GM12891 (cell line): ENCODE data around the gene MRPL43.

Experiments used
- DNase-seq: peaks from one replicate; pipeline ENCODE4 v3.0.0; 2011; ENCODE audit warnings: low spot score; ENCODE audit not compliant: insufficient read length
- FAIRE-seq: peaks from 2 replicates; lab custom pipeline; 2011; peaks lifted over from hg19 to GRCh38; lab: Jason Lieb, UNC
- PAX5 ChIP-seq: IDR thresholded peaks from 2 replicates; pipeline ENCODE4 v1.6.1; 2011; ENCODE audit warnings: low read length, moderate library complexity, mild to moderate bottlenecking; ENCODE audit not compliant: insufficient read depth, severe bottlenecking
- POLR2A ChIP-seq: IDR thresholded peaks from 2 replicates; pipeline ENCODE4 v1.6.1; 2011; ENCODE audit warnings: low read depth, low read length, control low read depth
- POLR2AphosphoS5 ChIP-seq: IDR thresholded peaks from 2 replicates; pipeline ENCODE4 v1.6.1; 2011; ENCODE audit warnings: low read depth, low read length, control low read depth
- POU2F2 ChIP-seq: IDR thresholded peaks from 2 replicates; pipeline ENCODE4 v1.6.1; 2011; ENCODE audit warnings: low read depth, mild to moderate bottlenecking, control low read depth, low read length, moderate library complexity
- SPI1 ChIP-seq: IDR thresholded peaks from 2 replicates; pipeline ENCODE4 v1.6.1; 2011; ENCODE audit warnings: low read depth, low read length, control low read depth
- TAF1 ChIP-seq: IDR thresholded peaks from 2 replicates; pipeline ENCODE4 v1.6.1; 2011; ENCODE audit warnings: low read depth, low read length, control low read depth

MRPL43 gene

DNA sequence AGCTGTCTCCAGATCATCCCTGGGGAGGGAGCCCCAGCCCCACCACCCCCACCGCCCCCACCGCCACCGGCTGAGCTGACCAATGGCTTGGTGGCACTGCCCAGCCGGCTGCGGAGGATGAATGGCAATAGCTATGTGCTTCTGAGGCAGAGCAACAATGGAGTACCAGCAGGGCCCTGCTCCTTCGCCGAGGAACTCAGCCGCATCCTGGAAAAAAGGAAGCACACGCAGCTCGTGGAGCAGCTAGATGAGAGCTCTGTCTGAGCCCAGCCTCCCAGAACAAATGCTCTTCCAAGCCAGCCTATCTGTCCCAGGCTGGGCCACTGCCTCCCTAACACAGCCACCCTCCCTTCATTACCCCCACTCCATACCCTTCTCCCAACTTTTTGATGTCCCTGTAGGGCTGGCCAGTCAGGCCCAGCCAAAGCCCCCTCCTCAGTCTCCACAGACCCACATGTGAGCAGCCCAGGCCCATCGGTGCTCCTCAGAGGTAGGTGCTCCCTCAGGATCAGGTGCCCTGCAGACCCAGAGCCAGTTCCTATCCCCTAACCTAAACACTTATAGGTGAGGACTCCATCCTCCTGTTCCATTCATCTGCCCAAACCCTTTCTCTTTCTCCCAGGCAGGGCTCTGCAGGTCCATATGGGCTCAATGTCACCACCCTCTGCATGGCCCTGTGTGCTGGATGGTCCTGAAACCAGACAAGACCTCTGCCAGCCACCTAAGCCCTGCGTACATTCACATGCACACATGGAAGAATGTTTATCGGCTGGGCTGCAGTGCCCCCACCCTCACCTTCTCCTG lies 3.2 kb downstream of the MRPL43 start:
- no peak for DNase-seq
- TF ChIP-seq POLR2A (no peak), TAF1 (no peak), PAX5 (no peak), SPI1 (no peak), POU2F2 (no peak), POLR2AphosphoS5 (no peak)

DNA sequence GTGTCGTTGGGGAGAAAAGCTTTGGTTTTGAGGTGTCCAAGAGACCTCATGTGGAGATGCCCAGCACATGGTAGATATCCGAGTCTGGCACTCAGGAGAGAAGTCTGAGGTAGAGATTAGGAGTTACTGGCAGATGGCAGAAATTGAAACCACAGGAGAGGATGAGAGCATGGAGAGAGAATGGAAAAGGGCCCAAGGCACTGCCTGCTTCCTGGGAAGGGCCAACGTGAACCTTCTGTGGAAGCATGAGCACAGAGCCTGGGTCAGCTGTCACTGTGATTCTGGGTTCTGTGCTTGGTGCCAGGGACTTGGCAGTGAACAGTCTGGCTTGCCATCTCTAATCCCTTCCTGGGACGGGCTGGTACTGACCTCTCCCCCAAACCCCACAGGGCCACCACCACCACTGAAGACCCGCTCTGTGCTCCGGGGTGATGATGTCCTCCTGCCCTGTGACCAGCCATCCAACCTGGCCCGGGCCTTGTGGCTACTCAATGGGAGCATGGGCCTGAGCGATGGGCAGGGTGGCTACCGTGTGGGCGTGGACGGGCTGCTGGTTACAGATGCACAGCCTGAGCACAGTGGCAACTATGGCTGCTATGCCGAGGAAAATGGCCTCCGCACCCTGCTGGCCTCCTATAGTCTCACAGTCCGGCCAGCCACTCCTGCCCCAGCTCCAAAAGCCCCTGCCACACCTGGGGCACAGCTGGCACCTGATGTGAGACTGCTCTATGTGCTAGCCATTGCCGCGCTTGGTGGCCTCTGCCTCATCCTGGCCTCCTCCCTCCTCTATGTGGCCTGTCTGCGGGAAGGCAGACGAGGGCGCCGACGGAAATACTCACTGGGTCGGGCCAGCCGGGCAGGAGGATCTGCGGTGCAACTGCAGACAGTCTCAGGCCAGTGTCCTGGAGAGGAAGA lies 4.1 kb downstream of the MRPL43 start:
- FAIRE-seq (no peak), DNase-seq (no peak)
- TF ChIP-seq SPI1 (no peak), POLR2A (no peak), PAX5 (no peak), POU2F2 (no peak), TAF1 (no peak), POLR2AphosphoS5 (no peak)

More for the DNA sequence above, 3.2 kb downstream of the MRPL43 start:
- no peak for FAIRE-seq

DNA sequence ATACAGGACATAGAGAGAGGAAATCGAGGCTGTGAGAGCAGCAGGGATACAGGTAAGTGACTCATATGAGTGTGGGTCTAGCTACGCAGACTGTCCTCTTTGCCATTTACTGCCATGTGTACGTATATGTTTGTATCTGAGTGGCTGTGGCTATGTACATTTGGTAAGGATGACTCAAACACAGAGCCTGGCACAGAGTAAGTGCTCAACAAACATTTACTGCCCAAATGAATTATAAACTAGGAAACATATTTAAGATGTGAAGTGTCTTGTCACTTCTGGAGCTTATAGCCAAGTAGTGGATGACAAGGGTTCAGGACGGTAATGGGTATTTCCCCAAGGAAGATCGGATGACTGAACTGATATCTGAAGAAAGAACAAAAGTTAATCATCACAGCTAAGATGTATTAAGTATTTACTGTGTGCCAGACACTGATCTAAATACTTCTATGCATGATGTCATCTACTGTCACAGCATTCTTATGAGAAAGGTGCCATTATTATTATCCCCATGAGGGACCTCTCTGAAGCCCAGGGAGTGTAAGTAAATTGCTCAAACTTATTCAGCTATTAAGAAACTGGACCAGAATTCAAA lies 6.0 kb downstream of the MRPL43 start:
- FAIRE-seq (no peak), DNase-seq (no peak)
- no peak for TF ChIP-seq SPI1
- no peak for TF ChIP-seq PAX5
- no peak for TF ChIP-seq POU2F2
- TF ChIP-seq POLR2AphosphoS5, result no peak
- TF ChIP-seq TAF1, result no peak
- TF ChIP-seq POLR2A, result no peak

DNA sequence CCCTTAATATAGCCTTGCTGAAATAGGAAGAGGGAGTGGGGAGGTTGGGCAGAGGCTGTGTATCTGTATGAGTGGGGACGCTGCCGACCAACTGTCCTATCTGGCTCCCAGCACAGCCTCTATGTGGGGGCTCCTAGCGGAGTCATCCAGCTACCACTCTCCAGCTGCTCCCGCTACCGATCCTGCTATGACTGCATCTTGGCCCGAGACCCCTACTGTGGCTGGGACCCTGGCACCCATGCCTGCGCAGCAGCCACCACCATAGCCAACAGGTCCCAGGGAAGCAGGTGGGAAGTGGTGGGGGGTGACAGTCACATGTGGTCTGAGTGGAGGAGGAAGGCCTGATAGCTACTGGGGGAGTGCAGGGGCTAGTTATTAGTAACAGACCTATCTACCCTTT lies 6.6 kb downstream of the MRPL43 start:
- no peak for DNase-seq
- TF ChIP-seq SPI1 (no peak), TAF1 (no peak), POU2F2 (no peak), PAX5 (no peak), POLR2A (no peak), POLR2AphosphoS5 (no peak)
- FAIRE-seq, result no peak

DNA sequence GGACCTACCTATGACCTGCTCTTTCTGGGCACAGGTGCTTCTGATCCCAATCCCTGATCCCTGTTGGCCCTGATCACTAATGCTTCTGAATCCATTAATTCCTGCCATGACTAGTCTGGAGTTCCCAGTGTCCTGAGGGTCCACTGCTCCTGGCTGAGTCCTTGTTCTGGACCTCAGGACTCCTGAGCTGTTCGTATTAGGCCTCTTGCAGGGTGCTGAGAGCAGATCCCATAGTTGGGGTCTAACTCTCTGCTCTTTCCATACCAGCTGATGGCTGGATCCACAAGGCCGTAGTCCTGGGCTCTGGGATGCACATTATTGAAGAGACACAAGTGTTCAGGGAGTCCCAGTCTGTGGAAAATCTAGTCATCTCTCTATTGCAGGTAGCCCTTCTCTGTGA lies 7.0 kb downstream of the MRPL43 start:
- DNase-seq (no peak), FAIRE-seq (no peak)
- TF ChIP-seq POU2F2 (no peak), POLR2A (no peak), PAX5 (no peak), TAF1 (no peak), SPI1 (no peak), POLR2AphosphoS5 (no peak)

DNA sequence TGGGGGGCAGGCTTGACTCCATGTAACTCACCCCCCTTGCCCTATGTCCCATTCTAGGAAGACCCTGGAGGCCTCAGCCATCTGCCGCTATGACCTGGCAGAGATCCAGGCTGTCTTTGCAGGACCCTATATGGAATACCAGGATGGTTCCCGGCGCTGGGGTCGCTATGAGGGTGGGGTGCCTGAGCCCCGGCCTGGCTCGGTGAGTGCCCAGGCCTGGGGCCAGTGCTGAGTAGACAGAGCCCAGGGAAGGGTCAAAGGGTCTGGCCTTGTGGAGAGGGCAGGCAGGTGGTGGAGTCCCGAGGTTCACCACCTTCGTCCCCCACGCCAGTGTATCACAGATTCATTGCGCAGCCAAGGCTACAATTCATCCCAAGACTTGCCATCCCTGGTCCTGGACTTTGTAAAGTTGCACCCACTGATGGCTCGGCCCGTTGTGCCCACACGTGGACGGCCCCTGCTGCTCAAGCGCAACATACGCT lies 7.5 kb downstream of the MRPL43 start:
- no peak for FAIRE-seq
- TF ChIP-seq POLR2AphosphoS5, result no peak
- TF ChIP-seq TAF1, result no peak
- no peak for TF ChIP-seq POLR2A
- no peak for TF ChIP-seq SPI1
- no peak for TF ChIP-seq POU2F2
- no peak for TF ChIP-seq PAX5

DNA sequence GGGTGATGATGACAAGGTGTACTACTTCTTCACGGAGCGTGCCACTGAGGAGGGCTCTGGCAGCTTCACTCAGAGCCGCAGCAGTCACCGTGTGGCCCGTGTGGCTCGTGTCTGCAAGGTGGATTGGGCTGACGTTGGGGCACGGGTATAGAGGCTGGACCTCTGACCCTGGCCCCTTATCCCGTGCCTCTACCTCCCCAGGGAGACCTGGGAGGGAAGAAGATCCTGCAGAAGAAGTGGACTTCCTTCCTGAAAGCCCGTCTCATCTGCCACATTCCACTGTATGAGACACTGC lies 8.4 kb downstream of the MRPL43 start:
- TF ChIP-seq PAX5 (no peak), SPI1 (no peak), POU2F2 (no peak), TAF1 (no peak), POLR2A (no peak), POLR2AphosphoS5 (no peak)
- DNase-seq (no peak), FAIRE-seq (no peak)

More for the DNA sequence above, 7.5 kb downstream of the MRPL43 start:
- DNase-seq, result no peak

DNA sequence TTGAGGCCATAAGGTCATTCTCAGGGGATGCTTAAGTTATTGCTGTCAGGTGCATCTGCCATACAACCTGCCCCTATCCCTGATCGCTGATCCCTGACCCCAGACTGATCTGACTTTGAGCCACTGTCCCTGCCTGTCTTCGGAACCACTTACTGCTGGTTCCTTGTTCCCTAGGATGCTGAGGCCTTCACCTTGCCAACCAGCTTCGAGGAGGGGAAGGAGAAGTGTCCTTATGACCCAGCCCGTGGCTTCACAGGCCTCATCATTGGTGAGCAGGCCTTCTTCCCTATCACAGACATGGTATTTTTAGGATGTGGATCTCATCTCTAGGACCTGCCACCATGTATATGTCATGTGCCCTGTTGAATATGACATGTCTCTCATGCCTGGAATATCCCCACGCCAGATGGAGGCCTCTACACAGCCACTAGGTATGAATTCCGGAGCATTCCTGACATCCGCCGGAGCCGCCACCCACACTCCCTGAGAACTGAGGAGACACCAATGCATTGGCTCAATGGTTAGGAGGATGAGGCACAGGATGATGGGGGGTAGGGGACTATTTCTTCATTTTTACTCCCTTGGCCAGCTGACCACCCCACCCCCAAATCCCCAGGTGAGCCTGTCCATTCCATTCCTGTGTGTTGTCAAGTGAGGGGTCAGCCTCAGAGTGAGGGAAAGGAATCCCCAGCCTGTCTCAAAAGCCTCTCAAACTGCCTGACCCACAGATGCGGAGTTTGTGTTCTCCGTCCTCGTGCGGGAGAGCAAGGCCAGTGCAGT lies 9.0 kb downstream of the MRPL43 start:
- DNase-seq (no peak), FAIRE-seq (no peak)
- TF ChIP-seq POLR2A (no peak), SPI1 (no peak), PAX5 (no peak), POLR2AphosphoS5 (no peak), POU2F2 (no peak), TAF1 (no peak)
